SU-DHL-6 (cell line): Measurements from ENCODE around the gene LY9.

Source experiments
- H2AFZ ChIP-seq: fragments of 200-600 bp; sonication (generic); 2 replicates; pipeline ENCODE4 v1.6.1; 2014; ENCODE audit warnings: low read depth, mild to moderate bottlenecking, moderate library complexity, mixed read lengths, antibody characterized with exemption, low read length; ENCODE audit not compliant: severe bottlenecking
- H3F3A ChIP-seq: fragments of 200-600 bp; shearing (Covaris generic); 2 replicates; pipeline ENCODE4 v1.6.0; 2016; ENCODE audit warnings: antibody characterized with exemption, mild to moderate bottlenecking; ENCODE audit not compliant: insufficient read depth
- H3K27ac ChIP-seq: fragments of 200-600 bp; sonication (generic); 2 replicates; pipeline ENCODE4 v1.5.1; 2016; ENCODE audit warnings: low read depth, mild to moderate bottlenecking, low read length, moderate library complexity, mixed read lengths
- H3K27me3 ChIP-seq: fragments of 200-600 bp; sonication (generic), shearing (Covaris generic); 2 replicates; pipeline ENCODE4 v1.6.0; 2014; ENCODE audit warnings: mild to moderate bottlenecking, low read length
- H3K36me3 ChIP-seq: fragments of 200-600 bp; sonication (generic); 2 replicates; pipeline ENCODE4 v1.6.1; 2014; ENCODE audit warnings: mild to moderate bottlenecking, low read length, mixed read lengths
- H3K4me2 ChIP-seq: fragments of 300-600, 200-600 bp; shearing (Covaris generic), sonication (generic); 2 replicates; pipeline ENCODE4 v1.6.0; 2014; ENCODE audit warnings: low read length, low read depth, mild to moderate bottlenecking; ENCODE audit not compliant: poor library complexity, severe bottlenecking
- H3K4me3 ChIP-seq: fragments of 200-600 bp; sonication (generic); 2 replicates; pipeline ENCODE4 v1.5.1; 2014; ENCODE audit warnings: antibody characterized with exemption, low read length, mild to moderate bottlenecking, mixed read lengths; ENCODE audit not compliant: insufficient read depth, poor library complexity, severe bottlenecking
- H3K79me2 ChIP-seq: fragments of 200-600 bp; sonication (generic); 2 replicates; pipeline ENCODE4 v1.6.1; 2014; ENCODE audit warnings: mild to moderate bottlenecking, low read length, moderate library complexity; ENCODE audit not compliant: insufficient read depth
- H3K9ac ChIP-seq: fragments of 200-600 bp; sonication (generic); 2 replicates; pipeline ENCODE4 v1.7.0; 2014; ENCODE audit warnings: mild to moderate bottlenecking, low read length
- H3K9me2 ChIP-seq: fragments of 200-600 bp; sonication (generic); replicated peaks from 2 replicates; pipeline ENCODE4 v1.6.1; 2014; ENCODE audit warnings: low read length; ENCODE audit not compliant: insufficient read depth
- H3K9me3 ChIP-seq: fragments of 200-600 bp; sonication (generic); 2 replicates; pipeline ENCODE4 v1.6.1; 2014; ENCODE audit warnings: low read length, mixed read lengths; ENCODE audit not compliant: insufficient read depth
- H4K20me1 ChIP-seq: fragments of 200-600 bp; sonication (generic); 2 replicates; pipeline ENCODE4 v1.6.1; 2014; ENCODE audit warnings: low read depth, mild to moderate bottlenecking, antibody characterized with exemption, low read length, moderate library complexity, mixed read lengths
- CTCF ChIP-seq: fragments of 200-600 bp; sonication (generic); IDR thresholded peaks from one replicate; pipeline ENCODE4 v1.5.1; 2017; ENCODE audit warnings: antibody characterized with exemption, mild to moderate bottlenecking, low read length, moderate library complexity; ENCODE audit not compliant: insufficient read depth, poor library complexity, severe bottlenecking
- EZH2phosphoT487 ChIP-seq: fragments of 200-600 bp; sonication (generic), shearing (Covaris generic); conservative IDR thresholded peaks from 2 replicates; pipeline ENCODE4 v1.6.1; 2018; ENCODE audit warnings: mild to moderate bottlenecking, antibody characterized with exemption, low read length, moderate library complexity, mixed read lengths

Gene LY9

DNA sequence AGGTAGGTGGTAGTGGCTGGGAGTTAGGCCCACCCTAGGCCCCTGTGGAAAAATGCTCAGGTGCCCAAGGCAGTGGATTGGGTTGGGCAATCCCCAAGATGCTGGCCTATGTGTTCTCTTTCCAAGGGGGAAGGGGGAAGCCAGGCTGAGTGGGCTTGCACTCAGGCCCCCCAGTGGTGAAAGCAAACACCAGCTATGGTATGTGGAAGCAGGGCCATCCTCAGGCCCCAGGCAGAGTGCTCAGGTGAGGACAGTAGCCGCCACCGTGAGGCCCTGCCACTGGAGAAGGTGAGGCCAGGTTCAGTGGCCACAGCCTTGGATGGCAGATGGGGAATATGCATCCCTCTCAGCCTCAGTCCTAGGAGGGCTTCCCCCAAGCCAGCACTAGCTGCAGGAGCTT lies 11.8 kb downstream of the LY9 start:
- no peaks in the 10 kb centered on the region for H3K27me3 ChIP-seq
- no peaks in the 10 kb centered on the region for H3K9me2 ChIP-seq
- no peaks in the 10 kb centered on the region for H3F3A ChIP-seq
- H3K9me3 ChIP-seq = no peaks in the 10 kb centered on the region
- H3K4me2 ChIP-seq = no peak overlapping the region
- H4K20me1 ChIP-seq = no peaks in the 10 kb centered on the region
- no peaks in the 10 kb centered on the region for H3K79me2 ChIP-seq
- H3K4me3 ChIP-seq = no peak overlapping the region
- H3K36me3 ChIP-seq = 0 out of 2 replicates have a peak, but pooled peaks cover 3% of the 10 kb centered on the region
- no peak overlapping the region for H2AFZ ChIP-seq
- H3K27ac ChIP-seq = no peak overlapping the region
- H3K9ac ChIP-seq = no peak overlapping the region
- TF ChIP-seq EZH2phosphoT487 = no peak
- TF ChIP-seq CTCF = no peak

DNA sequence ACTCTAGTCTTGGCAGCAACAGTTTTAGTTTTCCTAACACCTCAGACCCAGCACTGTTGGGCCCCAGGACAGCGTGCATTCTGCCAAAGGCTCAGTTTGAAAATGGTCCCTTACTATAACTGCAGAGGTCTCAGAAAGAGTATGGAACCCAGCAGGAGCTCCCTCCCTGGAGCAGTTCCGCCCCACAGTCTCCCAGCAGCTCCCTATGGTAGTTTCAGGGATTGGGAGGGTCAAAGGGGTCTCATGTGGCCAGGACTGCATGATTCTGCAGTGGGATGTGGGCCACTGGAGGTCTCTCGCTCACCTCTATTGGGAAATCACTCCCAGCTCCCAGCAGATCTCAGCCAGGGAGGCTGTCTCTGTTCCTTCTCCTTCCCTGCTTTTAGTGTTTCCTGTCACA lies 12.3 kb downstream of the LY9 start:
- TF ChIP-seq EZH2phosphoT487 (no peak), CTCF (no peak)
- Histone ChIP-seq H3F3A (no peaks in the 10 kb centered on the region), H3K27me3 (no peaks in the 10 kb centered on the region), H3K9me3 (no peaks in the 10 kb centered on the region), H3K9me2 (no peaks in the 10 kb centered on the region), H2AFZ (no peak overlapping the region), H4K20me1 (no peaks in the 10 kb centered on the region), H3K27ac (no peak overlapping the region), H3K4me2 (no peak overlapping the region), H3K9ac (no peak overlapping the region), H3K36me3 (0 out of 2 replicates have a peak, but pooled peaks cover 3% of the 10 kb centered on the region), H3K79me2 (no peaks in the 10 kb centered on the region), H3K4me3 (no peak overlapping the region)

- H3K4me2 ChIP-seq = no peak overlapping the region
- H4K20me1 ChIP-seq = no peaks in the 10 kb centered on the region
- H3K27me3 ChIP-seq = no peaks in the 10 kb centered on the region
- H2AFZ ChIP-seq = no peak overlapping the region
- H3K79me2 ChIP-seq = no peaks in the 10 kb centered on the region
- no peak overlapping the region for H3K4me3 ChIP-seq
- no peak for TF ChIP-seq EZH2phosphoT487
- no peak for TF ChIP-seq CTCF
- H3K9me2 ChIP-seq = no peaks in the 10 kb centered on the region
- H3K9me3 ChIP-seq = no peaks in the 10 kb centered on the region
- no peaks in the 10 kb centered on the region for H3F3A ChIP-seq
- H3K27ac ChIP-seq = no peak overlapping the region
- H3K36me3 ChIP-seq = 0 out of 2 replicates have a peak, but pooled peaks cover 3% of the 10 kb centered on the region
- no peak overlapping the region for H3K9ac ChIP-seq
Measured at GRCh38 chr1:160810486-160810885, 14.5 kb downstream of the LY9 start.

DNA sequence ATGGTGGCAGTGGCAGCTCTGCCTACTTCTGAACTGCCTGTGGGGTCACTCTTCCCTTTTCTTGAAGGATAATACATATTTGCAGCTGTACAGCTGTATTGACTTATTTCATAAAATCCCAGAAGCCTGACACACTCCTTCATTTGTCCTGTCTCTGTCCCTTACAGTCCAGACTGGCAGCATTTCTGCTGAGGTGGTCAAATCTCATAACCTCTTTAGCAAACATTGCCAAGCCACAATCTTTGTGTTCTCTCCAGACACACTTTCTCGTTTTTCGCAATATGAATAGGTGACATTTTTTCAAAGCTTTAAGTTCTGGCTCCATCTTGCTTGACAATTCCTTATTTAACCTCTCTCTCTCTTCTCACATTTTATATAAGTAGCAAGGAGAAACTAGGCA lies 15.2 kb downstream of the LY9 start:
- TF ChIP-seq EZH2phosphoT487 = no peak
- TF ChIP-seq CTCF = no peak
- H3K9me3 ChIP-seq = no peaks in the 10 kb centered on the region
- 0 out of 2 replicates have a peak, but pooled peaks cover 3% of the 10 kb centered on the region for H3K36me3 ChIP-seq
- H3K9ac ChIP-seq = no peak overlapping the region
- H4K20me1 ChIP-seq = no peaks in the 10 kb centered on the region
- no peaks in the 10 kb centered on the region for H3K79me2 ChIP-seq
- no peak overlapping the region for H2AFZ ChIP-seq
- H3K27me3 ChIP-seq = no peaks in the 10 kb centered on the region
- H3K9me2 ChIP-seq = no peaks in the 10 kb centered on the region
- no peak overlapping the region for H3K4me3 ChIP-seq
- H3F3A ChIP-seq = no peaks in the 10 kb centered on the region
- no peak overlapping the region for H3K27ac ChIP-seq
- H3K4me2 ChIP-seq = no peak overlapping the region
